Common myeloid progenitor, CD34-positive (primary cell): ENCODE data around the gene SEMA5A.

Experiments
- CTCF ChIA-PET: fragments of 350-600 bp; sonication (Branson Sonifier 250); formaldehyde crosslinking; loops from one replicate; lab custom pipeline; 2021; ENCODE audit warnings: antibody characterized with exemption; lab: Charles Lee
- POLR2A ChIA-PET: fragments of 350-600 bp; sonication (Branson Sonifier 250); formaldehyde crosslinking; loops from one replicate; lab custom pipeline; 2021; ENCODE audit warnings: antibody characterized with exemption; lab: Charles Lee
- DNase-seq, 3 donors: peaks; one replicate each; pipeline versions ENCODE4 v3.0.0 to v3.0.0-alpha.2; 2013
- H3K27ac ChIP-seq, 2 experiments: 1 replicate in 1 of 2; 2 replicates in 1 of 2; pipeline ENCODE4 v1.7.0; 2013; ENCODE audit warnings: inconsistent platforms in 2 of 2, low read length in 2 of 2, mild to moderate bottlenecking in 2 of 2, low read depth in 1 of 2, moderate library complexity in 1 of 2; ENCODE audit not compliant: severe bottlenecking in 2 of 2, insufficient read depth in 1 of 2, poor library complexity in 1 of 2
- H3K27me3 ChIP-seq, 5 experiments: replicated peaks in 2 of 5; 1 replicate in 3 of 5; 2 replicates in 2 of 5; pipeline versions ENCODE4 v1.6.1 to v1.7.0; 2013; ENCODE audit warnings: low read length in 4 of 5, mild to moderate bottlenecking in 2 of 5, moderate library complexity in 2 of 5, inconsistent platforms in 1 of 5; ENCODE audit not compliant: insufficient read depth in 5 of 5, control insufficient read depth in 4 of 5
- H3K36me3 ChIP-seq, 4 experiments: 1 replicate in 2 of 4; 2 replicates in 2 of 4; pipeline versions ENCODE4 v1.6.1 to v1.7.0; 2013; ENCODE audit warnings: low read length in 3 of 4, control low read depth in 1 of 4, mild to moderate bottlenecking in 1 of 4; ENCODE audit not compliant: control insufficient read depth in 4 of 4, insufficient read depth in 4 of 4
- H3K4me1 ChIP-seq, 4 experiments: 1 replicate in 3 of 4; 2 replicates in 1 of 4; pipeline versions ENCODE4 v1.6.1 to v1.7.1; 2013; ENCODE audit warnings: low read length in 3 of 4, mild to moderate bottlenecking in 3 of 4, control low read depth in 1 of 4, inconsistent platforms in 1 of 4, moderate library complexity in 1 of 4; ENCODE audit not compliant: control insufficient read depth in 4 of 4, insufficient read depth in 4 of 4; ENCODE audit errors: control extremely low read depth in 1 of 4
- H3K4me3 ChIP-seq, 7 experiments: 1 replicate in 4 of 7; 2 replicates in 3 of 7; pipeline versions ENCODE4 v1.5.1 to v1.7.0; 2013; ENCODE audit warnings: mild to moderate bottlenecking in 7 of 7, low read length in 6 of 7, moderate library complexity in 6 of 7, inconsistent platforms in 2 of 7, low read depth in 2 of 7, control low read depth in 1 of 7; ENCODE audit not compliant: insufficient read depth in 4 of 7, control insufficient read depth in 1 of 7; ENCODE audit errors: extremely low read depth in 1 of 7
- H3K9me3 ChIP-seq, 5 experiments: 1 replicate in 4 of 5; 2 replicates in 1 of 5; pipeline versions ENCODE4 v1.6.1 to v1.7.1; 2013; ENCODE audit warnings: low read length in 4 of 5, mild to moderate bottlenecking in 2 of 5, inconsistent platforms in 1 of 5, low read depth in 1 of 5, moderate library complexity in 1 of 5; ENCODE audit not compliant: control insufficient read depth in 4 of 5, insufficient read depth in 2 of 5; ENCODE audit errors: control extremely low read depth in 1 of 5
- WGBS: methylation state at CpG from one replicate; pipeline ENCODE4 v1.1.5; 2013; ENCODE audit not compliant: insufficient coverage; 5-methylcytosine and 5-hydroxymethylcytosine counted together

SEMA5A gene

DNA sequence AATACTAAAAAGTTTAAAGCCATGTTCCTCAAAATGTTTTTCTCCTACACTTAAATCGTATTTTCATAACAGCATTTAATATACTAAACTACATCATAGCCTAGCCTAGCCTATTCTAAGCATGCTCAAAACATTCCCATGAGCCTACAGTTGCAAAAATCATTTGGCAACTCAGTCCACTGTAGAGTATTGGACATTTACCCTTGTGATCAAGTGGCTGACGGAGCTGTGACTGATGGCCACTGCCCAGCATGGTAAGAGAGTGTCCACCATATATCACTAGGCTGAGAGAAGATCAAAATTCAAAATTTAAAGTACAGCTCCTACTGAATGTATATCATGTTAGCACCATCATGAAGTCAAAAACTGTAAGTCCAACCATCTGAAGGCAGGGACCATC, 30.9 kb downstream of the SEMA5A start:
- ChIA-PET CTCF (no interaction called here), POLR2A (no interaction called here)

DNA sequence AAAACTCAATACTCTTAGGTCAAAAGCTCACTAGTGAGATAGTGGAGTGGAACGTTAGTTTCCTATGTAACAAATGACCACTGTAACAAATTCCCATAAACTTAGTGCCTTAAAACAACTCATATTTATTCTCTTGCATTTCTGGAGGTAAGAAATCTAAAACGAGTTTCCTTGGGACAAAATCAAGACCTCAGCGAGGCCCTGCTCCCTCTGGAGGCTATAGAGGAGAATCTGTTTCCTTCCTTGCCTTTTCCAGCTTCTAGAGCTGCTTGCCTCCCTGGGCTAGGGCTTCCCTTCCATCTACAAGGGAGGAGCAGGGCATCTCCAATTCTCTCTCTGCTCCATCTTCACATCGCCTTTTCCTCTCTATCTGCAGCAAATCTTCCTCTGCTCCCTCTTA, 32.0 kb downstream of the SEMA5A start:
- CTCF ChIA-PET: no interaction called here
- H3K9me3 ChIP-seq: no peaks in the 10 kb centered on the region
- peaks cover 0 to 9% (median 0%) of the 10 kb centered on the region in 5 experiments for H3K27me3 ChIP-seq
- no peaks in the 10 kb centered on the region for H3K36me3 ChIP-seq
- H3K27ac ChIP-seq: no peak overlapping the region
- H3K4me1 ChIP-seq: no peaks in the 10 kb centered on the region
- POLR2A ChIA-PET: no interaction called here
- no peak for DNase-seq
- no peak overlapping the region for H3K4me3 ChIP-seq
- 21% methylated on average over 2 of the region's 4 CpGs for WGBS

More for the DNA sequence above, 30.9 kb downstream of the SEMA5A start:
- no peak for DNase-seq
- WGBS: 100% methylated on average over 1 of the region's 2 CpGs
- peaks cover 0 to 9% (median 0%) of the 10 kb centered on the region in 5 experiments for H3K27me3 ChIP-seq
- no peak overlapping the region for H3K4me3 ChIP-seq
- no peaks in the 10 kb centered on the region for H3K36me3 ChIP-seq
- H3K27ac ChIP-seq: no peak overlapping the region
- H3K9me3 ChIP-seq: no peaks in the 10 kb centered on the region
- no peaks in the 10 kb centered on the region for H3K4me1 ChIP-seq

DNA sequence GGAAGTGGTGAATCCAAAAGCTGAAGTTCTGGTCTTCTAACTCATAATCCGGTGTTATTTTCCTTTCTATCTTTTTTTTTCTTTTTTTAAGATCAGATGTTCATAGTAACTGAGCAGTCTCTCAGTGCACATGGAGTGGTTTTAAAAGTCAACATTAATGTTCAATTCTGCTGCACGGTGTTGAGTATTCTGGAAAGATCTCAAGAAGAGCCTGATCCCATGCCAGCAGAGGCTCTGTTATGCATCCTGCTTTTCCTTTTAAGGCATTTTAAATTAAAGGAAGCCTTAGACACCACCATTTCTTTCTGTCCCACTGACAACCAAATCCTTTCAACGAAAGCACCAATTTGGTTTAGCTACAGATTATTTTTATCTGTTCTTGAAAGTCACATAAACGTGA, 33.4 kb downstream of the SEMA5A start:
- no peak for DNase-seq
- POLR2A ChIA-PET: no interaction called here
- no peak overlapping the region for H3K27ac ChIP-seq
- no peak overlapping the region for H3K4me3 ChIP-seq
- no peaks in the 10 kb centered on the region for H3K4me1 ChIP-seq
- no peaks in the 10 kb centered on the region for H3K9me3 ChIP-seq
- H3K36me3 ChIP-seq: no peaks in the 10 kb centered on the region
- peaks cover 0 to 9% (median 0%) of the 10 kb centered on the region in 5 experiments for H3K27me3 ChIP-seq
- 79% methylated on average over 2 of the region's 4 CpGs for WGBS
- CTCF ChIA-PET: no interaction called here

DNA sequence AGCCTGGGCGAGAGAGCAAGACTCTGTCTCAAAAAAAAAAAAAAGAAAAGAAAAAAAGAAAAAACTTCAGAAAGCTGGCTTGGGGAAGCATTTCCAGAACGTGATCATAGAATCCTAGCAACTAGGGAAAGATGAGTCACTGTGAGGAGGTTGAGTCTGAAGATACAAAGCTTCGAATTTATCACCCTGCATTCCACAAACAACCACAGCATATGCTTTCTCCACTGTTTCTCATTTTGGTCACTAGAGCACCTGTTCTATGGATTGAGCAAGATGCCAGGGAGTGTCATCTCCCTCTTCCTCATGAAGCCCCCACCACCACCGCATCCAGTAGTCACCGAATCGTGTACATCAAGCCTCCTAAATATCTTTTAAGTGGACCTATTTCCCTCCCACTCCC, 37.9 kb downstream of the SEMA5A start:
- CTCF ChIA-PET: no interaction called here
- Histone ChIP-seq H3K27me3 (no peaks in the 10 kb centered on the region), H3K27ac (no peak overlapping the region), H3K36me3 (no peaks in the 10 kb centered on the region), H3K4me3 (no peak overlapping the region), H3K9me3 (no peaks in the 10 kb centered on the region), H3K4me1 (no peaks in the 10 kb centered on the region)
- POLR2A ChIA-PET: no interaction called here
- DNase-seq: no peak
- 95% methylated on average over 3 of the region's 6 CpGs for WGBS

DNA sequence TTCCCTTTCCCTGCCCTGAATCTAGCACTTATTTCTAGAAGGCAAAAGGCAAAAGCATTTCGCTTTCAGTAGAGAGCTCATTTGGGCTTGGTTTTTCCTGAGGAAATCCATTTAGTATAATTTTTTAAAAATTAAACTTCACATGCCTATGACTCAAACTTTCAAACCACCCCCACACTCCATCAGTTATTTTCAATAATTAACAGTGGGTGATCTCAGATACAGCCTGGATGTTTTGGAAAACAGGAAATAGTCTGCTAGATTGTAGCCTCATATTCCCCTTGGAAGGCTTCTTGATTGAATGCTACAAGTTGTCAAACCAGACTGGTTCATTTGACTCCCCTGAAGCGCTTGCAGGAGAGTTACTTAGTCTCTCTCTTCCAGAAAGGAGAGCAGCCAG, 40.6 kb downstream of the SEMA5A start:
- DNase-seq: no peak
- no peak overlapping the region for H3K4me3 ChIP-seq
- no peaks in the 10 kb centered on the region for H3K9me3 ChIP-seq
- H3K27me3 ChIP-seq: no peaks in the 10 kb centered on the region
- H3K4me1 ChIP-seq: no peaks in the 10 kb centered on the region
- no peak overlapping the region for H3K27ac ChIP-seq
- WGBS: 100% methylated on average over 2 of the region's 2 CpGs
- POLR2A ChIA-PET: no interaction called here
- no peaks in the 10 kb centered on the region for H3K36me3 ChIP-seq
- CTCF ChIA-PET: no interaction called here

DNA sequence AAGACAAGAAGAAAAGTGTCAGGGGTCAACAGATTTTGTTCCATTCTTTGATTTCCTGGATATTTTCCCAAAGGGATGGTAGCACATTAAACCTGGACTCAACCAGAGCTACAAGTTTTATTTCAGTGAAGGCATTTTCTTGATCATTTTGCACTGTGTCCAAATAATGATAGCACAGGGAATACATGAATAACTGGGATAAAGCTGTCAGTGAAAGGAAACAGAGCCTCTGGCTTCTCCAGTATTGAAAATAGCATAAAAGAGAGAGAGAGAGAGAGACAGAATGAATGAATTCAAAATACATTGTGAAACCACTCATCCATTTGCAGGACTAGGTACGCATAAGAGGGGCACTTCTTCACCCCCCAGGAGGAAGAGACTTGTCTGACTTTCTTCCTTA, 43.0 kb downstream of the SEMA5A start:
- H3K4me3 ChIP-seq: no peak overlapping the region
- H3K36me3 ChIP-seq: no peaks in the 10 kb centered on the region
- DNase-seq: no peak
- no peak overlapping the region for H3K27ac ChIP-seq
- ChIA-PET POLR2A (no interaction called here), CTCF (no interaction called here)
- no peaks in the 10 kb centered on the region for H3K4me1 ChIP-seq
- no CpG with 5 or more reads among the region's 1 CpG for whole genome bisulfite sequencing
- H3K27me3 ChIP-seq: no peaks in the 10 kb centered on the region
- no peaks in the 10 kb centered on the region for H3K9me3 ChIP-seq

DNA sequence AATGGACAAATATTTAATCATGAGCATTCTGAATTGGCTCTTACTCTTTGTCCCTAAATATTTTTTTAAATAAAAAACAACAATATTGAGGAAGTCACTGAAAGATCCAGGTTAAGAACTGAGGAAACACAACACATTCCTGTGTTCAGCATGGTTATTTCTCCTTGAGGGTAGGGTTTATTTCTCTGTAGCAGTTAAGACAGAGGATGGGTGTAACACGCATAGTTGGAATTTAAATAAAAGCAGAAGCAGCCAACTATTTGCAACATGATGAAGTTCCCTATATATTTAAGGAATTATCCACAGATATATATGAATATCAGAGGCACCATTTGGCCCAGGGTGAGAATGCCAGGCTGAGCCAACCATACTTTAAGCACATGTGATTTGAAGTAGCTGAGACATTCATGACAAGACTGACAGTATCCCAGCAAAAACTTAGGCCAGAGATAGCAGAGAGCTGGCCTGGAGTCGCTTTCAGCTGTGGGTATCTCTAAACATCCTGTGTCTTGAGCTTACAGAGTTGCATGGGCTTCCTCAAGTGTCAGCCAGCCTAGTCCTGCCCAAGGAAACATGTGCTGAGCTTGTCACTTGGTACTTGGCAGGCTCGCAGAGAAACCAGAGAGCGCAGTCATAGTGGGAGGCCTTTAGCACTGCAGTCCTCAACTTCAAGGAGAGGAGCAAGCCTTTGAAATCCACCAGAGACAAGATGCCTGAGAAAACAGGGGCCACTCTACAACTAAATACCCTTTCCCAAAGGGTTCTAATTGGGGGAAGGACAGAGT, 43.6 kb downstream of the SEMA5A start:
- no peaks in the 10 kb centered on the region for H3K27me3 ChIP-seq
- no peak overlapping the region for H3K4me3 ChIP-seq
- H3K4me1 ChIP-seq: no peaks in the 10 kb centered on the region
- ChIA-PET CTCF (no interaction called here), POLR2A (no interaction called here)
- H3K9me3 ChIP-seq: no peaks in the 10 kb centered on the region
- no peaks in the 10 kb centered on the region for H3K36me3 ChIP-seq
- no peak for DNase-seq
- no peak overlapping the region for H3K27ac ChIP-seq
- 100% methylated on average over 1 of the region's 4 CpGs for WGBS
